ENCODE results near the gene BCL3.

BCL3 gene

GRCh38 chr19:44792281-44792680 is 43.8 kb downstream of the BCL3 start:
- no peak for ATAC-seq
- Mint-ChIP-seq H3K36me3 (ENCODE audit: low read depth) (no peaks in the 10 kb centered on the region), H3K27ac (no peak overlapping the region), H3K4me3 (no peak overlapping the region), H3K27me3 (no peaks in the 10 kb centered on the region), H3K4me1 (peaks cover 16% of the 10 kb centered on the region), H3K9me3 (no peaks in the 10 kb centered on the region)
- no peak for DNase-seq

DNA sequence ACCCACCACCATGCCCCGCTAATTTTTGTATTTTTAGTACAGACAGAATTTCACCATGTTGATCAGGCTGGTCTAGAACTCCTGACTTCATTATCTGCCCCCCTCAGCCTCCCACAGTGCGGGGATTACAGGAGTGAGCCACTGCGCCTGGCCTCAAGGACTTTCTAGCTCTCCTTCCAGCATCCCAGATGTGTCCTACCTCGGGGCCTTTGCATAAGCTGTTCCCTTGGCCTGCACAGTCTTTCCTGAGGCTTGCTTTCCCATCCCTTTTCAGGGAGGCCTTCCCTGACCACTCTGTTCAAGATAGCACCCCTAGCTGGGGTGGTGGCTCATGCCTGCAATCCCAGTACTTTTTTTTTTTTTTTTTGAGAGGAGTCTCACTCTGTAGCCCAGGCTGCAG is 46.1 kb downstream of the BCL3 start:
- Mint-ChIP-seq H3K4me3 (no peak overlapping the region), H3K36me3 (ENCODE audit: low read depth) (no peaks in the 10 kb centered on the region), H3K9me3 (no peaks in the 10 kb centered on the region), H3K27me3 (no peaks in the 10 kb centered on the region), H3K4me1 (peaks cover 16% of the 10 kb centered on the region), H3K27ac (no peak overlapping the region)
- no peak for ATAC-seq
- DNase-seq, result no peak

- no peaks in the 10 kb centered on the region for H3K27me3 Mint-ChIP-seq
- DNase-seq, result no peak
- no peak overlapping the region for H3K27ac Mint-ChIP-seq
- no peak for ATAC-seq
- H3K36me3 Mint-ChIP-seq (ENCODE audit: low read depth), result no peaks in the 10 kb centered on the region
- H3K4me3 Mint-ChIP-seq, result no peak overlapping the region
- H3K9me3 Mint-ChIP-seq, result no peaks in the 10 kb centered on the region
- H3K4me1 Mint-ChIP-seq, result peaks cover 16% of the 10 kb centered on the region
These were observed 47.0 kb downstream of the BCL3 start for GRCh38 chr19:44795398-44795987.

DNA sequence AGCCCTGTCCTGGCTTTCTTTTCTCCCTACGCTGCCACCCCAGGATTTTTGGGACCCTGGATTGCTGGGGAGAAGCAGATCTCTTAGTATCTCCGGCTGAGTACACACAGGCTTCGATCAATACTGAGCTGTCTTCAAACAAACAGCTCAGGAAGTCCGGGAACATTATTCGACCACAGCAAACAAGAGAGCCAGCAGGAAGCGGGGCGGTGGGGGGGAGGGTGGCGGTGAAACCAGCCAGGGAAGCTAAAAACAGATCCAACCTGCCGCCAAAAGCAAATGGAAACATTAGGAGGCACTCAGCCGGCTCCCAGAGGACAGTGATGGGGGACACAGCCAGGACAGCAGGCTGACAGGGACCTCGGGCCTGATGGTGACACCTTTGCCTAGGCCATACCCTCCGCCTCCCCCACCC is 48.2 kb downstream of the BCL3 start:
- H3K4me1 Mint-ChIP-seq, result peaks cover 16% of the 10 kb centered on the region
- H3K9me3 Mint-ChIP-seq, result no peaks in the 10 kb centered on the region
- no peaks in the 10 kb centered on the region for H3K27me3 Mint-ChIP-seq
- peak overlapping the region; percentile 21 for H3K27ac Mint-ChIP-seq
- DNase-seq (no peak), ATAC-seq (no peak)
- no peak overlapping the region for H3K4me3 Mint-ChIP-seq
- no peaks in the 10 kb centered on the region for H3K36me3 Mint-ChIP-seq (ENCODE audit: low read depth)

DNA sequence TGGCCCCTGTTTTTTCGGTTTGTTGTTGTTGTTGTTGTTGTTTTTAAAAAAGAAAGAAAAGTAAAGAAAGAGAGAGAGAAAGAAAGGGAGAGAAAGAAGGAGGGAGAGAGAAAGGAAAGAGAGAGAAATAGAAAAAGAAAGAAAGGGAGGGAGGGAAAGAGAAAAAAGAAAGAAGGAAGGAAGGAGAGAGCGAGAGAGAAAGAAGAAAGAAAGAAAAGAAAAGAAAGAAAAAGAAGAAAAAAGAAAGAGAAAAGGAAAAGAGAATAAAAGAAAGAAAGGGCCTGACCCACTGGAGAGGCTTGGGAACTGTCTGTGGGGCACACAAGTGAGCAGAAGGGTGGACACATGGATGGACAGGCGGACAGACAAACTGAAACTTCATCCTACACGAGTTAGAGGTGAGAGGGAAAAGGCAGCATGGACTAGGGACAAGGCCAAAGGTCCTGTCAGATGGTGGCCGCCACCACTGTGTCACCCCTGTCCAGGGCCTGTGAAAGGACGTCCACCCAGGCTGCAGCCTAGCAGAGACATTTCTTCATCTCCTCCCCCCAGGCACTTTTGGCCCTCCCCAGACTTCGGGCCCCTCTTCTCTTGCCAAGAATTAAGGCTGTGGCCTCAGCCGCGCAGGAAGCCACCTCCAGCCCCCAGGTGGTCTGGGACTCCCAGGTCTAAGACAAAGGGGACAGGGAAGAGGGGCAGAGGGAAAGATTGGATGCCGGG is 51.3 kb downstream of the BCL3 start:
- Mint-ChIP-seq H3K36me3 (ENCODE audit: low read depth) (no peaks in the 10 kb centered on the region), H3K27ac (no peak overlapping the region), H3K4me3 (no peak overlapping the region), H3K9me3 (no peaks in the 10 kb centered on the region), H3K4me1 (peaks cover 14% of the 10 kb centered on the region), H3K27me3 (no peaks in the 10 kb centered on the region)
- no peak for ATAC-seq
- DNase-seq, result no peak

DNA sequence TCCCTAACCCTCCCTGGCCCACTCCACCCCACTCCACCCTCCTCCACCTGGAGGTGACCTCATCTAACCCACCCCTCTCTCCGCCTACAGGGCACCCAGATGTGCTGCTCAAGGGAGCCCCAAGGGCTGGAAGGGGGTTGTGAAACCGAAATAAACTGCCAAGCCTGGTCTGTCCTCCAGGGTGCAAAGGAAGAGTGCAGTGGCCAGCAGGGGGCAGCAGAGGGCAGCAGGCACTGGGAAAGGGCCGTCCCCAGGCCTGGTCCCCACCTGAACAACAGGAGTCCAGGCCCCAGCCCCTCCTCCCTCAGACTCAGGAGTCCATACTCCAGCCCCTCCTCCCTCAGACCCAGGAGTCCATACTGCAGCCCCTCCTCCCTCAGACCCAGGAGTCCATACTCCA is 52.0 kb downstream of the BCL3 start:
- ATAC-seq (peak; percentile 93), DNase-seq (peak; percentile 91)
- no peak overlapping the region for H3K27ac Mint-ChIP-seq
- H3K4me1 Mint-ChIP-seq, result peaks cover 14% of the 10 kb centered on the region
- no peaks in the 10 kb centered on the region for H3K27me3 Mint-ChIP-seq
- H3K9me3 Mint-ChIP-seq, result no peaks in the 10 kb centered on the region
- no peak overlapping the region for H3K4me3 Mint-ChIP-seq
- H3K36me3 Mint-ChIP-seq (ENCODE audit: low read depth), result no peaks in the 10 kb centered on the region

DNA sequence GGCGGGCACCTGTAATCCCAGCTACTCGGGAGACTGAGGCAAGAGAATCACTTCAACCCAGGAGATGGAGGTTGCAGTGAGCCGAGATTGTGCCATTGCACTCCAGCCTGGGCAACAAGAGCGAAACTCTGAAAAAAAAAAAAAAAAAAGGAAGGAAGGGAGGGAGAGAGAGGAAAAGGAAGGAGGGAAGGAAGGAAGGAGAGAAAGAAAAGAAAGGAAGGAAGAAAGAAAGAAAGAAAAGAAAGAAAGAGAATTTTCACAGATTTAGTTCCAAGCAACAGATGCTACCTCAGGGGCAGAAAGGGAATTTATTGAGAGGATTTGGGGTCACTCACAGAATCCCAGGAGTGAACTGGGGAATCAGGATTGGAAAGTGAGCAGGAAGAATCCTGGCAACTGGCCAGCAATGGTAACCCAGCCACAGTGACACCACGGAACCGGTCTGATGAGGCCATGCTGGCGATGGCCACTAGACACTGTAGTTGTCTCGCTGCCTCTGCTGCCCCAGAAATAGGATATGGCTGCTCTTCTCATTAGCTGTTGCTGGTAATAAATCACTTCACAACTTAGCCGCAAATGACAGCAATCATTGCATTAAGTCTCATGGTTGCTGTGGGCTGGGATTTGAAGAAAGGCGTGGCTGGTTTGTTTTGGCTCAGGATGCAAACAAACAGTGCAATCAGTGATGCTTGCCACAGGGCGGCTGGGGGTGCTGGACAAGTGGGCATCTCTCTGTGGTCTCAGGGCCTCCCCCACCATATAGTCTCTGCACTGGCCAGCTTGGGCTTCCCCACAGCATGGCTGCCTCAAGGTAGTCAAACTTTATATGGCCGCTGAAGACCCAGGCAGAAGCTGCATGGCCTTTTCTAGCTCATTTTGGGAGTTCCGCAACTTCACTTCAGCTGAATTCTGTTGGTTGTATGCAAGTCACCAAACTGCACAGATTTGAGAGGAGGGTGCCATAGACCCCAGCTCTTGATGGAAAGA is 55.2 kb downstream of the BCL3 start:
- Mint-ChIP-seq H3K4me3 (no peak overlapping the region), H3K9me3 (no peaks in the 10 kb centered on the region), H3K27me3 (peaks cover 7% of the 10 kb centered on the region), H3K36me3 (ENCODE audit: low read depth) (no peaks in the 10 kb centered on the region), H3K27ac (no peak overlapping the region), H3K4me1 (no peaks in the 10 kb centered on the region)
- ATAC-seq, result no peak
- DNase-seq, result no peak

DNA sequence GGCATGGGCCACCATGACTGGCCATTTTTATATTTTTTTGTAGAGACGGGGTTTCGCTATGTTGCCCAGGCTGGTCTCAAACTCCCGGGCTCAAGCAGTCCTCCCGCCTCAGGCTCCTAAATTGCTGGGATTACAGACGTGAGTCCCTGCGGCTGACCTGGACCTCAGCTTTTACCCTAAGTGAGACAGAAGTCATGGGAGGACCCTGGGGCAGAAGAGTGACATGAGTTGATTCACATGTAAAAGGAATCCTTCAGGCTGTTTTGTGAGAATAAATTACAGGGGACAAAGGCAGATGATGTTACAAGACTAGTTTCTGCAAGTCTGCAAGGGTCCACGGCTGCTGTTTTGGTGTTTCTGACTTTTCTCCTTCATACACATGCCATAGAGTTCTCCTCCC is 57.8 kb downstream of the BCL3 start:
- Mint-ChIP-seq H3K27me3 (peaks cover 19% of the 10 kb centered on the region), H3K27ac (no peak overlapping the region), H3K36me3 (ENCODE audit: low read depth) (no peaks in the 10 kb centered on the region), H3K4me3 (no peak overlapping the region), H3K4me1 (no peaks in the 10 kb centered on the region), H3K9me3 (no peaks in the 10 kb centered on the region)
- DNase-seq, result no peak
- no peak for ATAC-seq

GRCh38 chr19:44807162-44807561 is 58.7 kb downstream of the BCL3 start:
- no peak for DNase-seq
- H3K4me3 Mint-ChIP-seq, result no peak overlapping the region
- H3K36me3 Mint-ChIP-seq (ENCODE audit: low read depth), result no peaks in the 10 kb centered on the region
- H3K27me3 Mint-ChIP-seq, result peaks cover 23% of the 10 kb centered on the region
- H3K4me1 Mint-ChIP-seq, result no peaks in the 10 kb centered on the region
- H3K27ac Mint-ChIP-seq, result no peak overlapping the region
- no peak for ATAC-seq
- no peaks in the 10 kb centered on the region for H3K9me3 Mint-ChIP-seq

DNA sequence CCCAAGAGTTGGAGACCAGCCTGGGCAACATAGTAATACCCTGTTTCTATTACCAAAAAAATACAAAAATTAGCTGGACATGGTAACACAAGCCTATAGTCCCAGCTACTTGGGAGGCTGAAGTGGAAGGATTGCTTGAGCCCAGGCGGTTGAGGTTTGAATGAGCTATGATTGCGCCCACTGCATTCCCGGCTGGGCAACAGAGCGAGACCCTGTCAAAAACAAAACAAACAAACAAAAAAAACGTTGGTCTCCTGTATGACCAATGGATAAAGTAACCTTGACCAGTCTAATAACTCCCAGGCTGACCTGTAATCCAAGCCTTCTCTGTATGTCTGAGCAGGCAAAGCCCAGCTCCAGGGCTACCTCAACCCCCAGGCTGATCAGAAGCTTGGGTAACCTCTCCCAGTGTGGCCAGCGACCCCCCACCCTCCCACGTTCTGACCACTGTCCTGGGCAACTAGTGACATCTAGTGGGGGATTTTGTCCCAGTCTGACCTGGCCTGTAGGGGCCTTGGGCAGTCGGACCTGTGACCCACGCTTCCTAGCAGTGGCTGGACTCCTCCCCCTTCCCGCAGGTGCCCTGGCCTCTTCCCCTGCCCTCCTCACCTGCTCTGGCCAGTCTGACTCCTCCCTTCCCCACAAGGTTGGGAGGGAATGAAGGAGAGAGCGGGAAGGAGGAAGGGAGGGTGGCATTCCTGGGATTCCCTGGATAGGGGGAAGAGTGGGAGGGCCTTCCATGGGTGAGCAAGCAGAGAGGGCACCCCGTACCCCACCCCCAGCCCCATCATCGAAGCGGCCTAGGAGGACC is 59.3 kb downstream of the BCL3 start:
- DNase-seq (no peak), ATAC-seq (no peak)
- peaks cover 23% of the 10 kb centered on the region for H3K27me3 Mint-ChIP-seq
- no peak overlapping the region for H3K4me3 Mint-ChIP-seq
- H3K36me3 Mint-ChIP-seq (ENCODE audit: low read depth), result no peaks in the 10 kb centered on the region
- no peak overlapping the region for H3K27ac Mint-ChIP-seq
- no peaks in the 10 kb centered on the region for H3K9me3 Mint-ChIP-seq
- H3K4me1 Mint-ChIP-seq, result no peaks in the 10 kb centered on the region

DNA sequence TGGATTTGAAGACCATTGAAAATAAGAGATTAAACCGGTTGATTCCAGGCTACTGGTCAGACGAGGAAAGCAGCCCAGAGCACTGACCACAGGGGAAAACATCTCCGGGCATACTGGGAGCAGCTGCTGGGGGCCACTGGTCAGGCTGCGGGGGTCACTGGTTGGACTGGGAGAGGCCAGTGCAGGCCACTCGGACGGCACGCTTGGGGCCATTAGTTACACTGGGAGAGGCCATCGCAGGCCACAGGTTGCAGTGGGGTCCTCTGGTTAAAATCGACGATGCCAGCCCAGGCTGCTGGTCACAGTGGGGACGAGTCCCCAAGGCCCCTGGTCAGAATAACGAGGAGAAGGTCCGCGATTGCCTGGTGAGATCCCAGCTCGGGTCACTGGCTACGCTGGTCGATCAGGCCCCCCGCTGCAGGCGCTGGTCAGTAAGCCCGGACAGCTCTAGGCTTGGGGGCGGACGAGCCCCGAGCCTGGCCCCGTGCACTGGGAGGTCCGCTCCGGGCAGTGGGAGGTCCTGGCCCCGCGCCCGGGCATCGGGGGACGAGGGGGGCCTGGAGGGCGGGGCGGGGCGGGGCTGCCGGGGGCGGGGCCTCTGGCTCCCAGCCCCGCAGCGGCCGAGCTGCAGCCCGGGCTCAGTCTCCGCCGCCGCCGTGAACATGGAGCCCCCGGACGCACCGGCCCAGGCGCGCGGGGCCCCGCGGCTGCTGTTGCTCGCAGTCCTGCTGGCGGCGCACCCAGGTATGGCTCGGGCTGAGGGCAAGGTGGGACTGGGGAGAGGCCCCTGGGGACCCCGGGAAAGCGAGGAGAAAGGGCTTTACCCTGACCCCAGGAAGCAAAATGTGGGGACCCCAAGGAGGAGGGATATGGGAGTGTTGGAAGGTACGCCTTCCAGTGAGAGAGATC is 60.2 kb downstream of the BCL3 start, which contains the start of gene BCAM:
Gene BCAM, plus strand, starts transcription at position 641 of the 909 bp plus-strand sequence. Its CDS starts 22 bp downstream, at position 663.
- ATAC-seq, result peak; percentile 7
- no peaks in the 10 kb centered on the region for H3K9me3 Mint-ChIP-seq
- no peak within 1 kb of the TSS for H3K27ac Mint-ChIP-seq
- DNase-seq, result peak; percentile 4
- H3K27me3 Mint-ChIP-seq, result peaks cover 23% of the 10 kb centered on the region
- H3K4me3 Mint-ChIP-seq, result no peak within 1 kb of the TSS
- no peaks in the 10 kb centered on the region for H3K36me3 Mint-ChIP-seq (ENCODE audit: low read depth)
- no peaks in the 10 kb centered on the region for H3K4me1 Mint-ChIP-seq

All from activated naive CD8-positive, alpha-beta T cell treated with anti-CD3 and anti-CD28 coated beads, Interleukin-2, amount 50 U/mL, for 24 hours (primary cell).